ENCODE measurements around the gene ASXL3.

Gene ASXL3

GRCh38 chr18:33717339-33717738 lies 139.3 kb downstream of the ASXL3 start:
- DNase-seq (ENCODE audit: low spot score), result no peak

GRCh38 chr18:33720133-33720532 lies 142.1 kb downstream of the ASXL3 start:
- DNase-seq (ENCODE audit: low spot score), result no peak

- DNase-seq (ENCODE audit: low spot score), result no peak
Observed at GRCh38 chr18:33729556-33729955, 151.5 kb downstream of the ASXL3 start.

- DNase-seq (ENCODE audit: low spot score), result no peak
Observed at GRCh38 chr18:33733376-33733775, 155.4 kb downstream of the ASXL3 start.

- DNase-seq (ENCODE audit: low spot score), result no peak
Observed at GRCh38 chr18:33735428-33735827, 157.4 kb downstream of the ASXL3 start.

GRCh38 chr18:33741760-33742159 lies 163.7 kb downstream of the ASXL3 start:
- no peak for DNase-seq (ENCODE audit: low spot score)

- no peak for DNase-seq (ENCODE audit: low spot score)
Observed at GRCh38 chr18:33744032-33744697, 166.1 kb downstream of the ASXL3 start.

- no peak for DNase-seq (ENCODE audit: low spot score)
Observed at GRCh38 chr18:33745151-33745795, 167.3 kb downstream of the ASXL3 start.

- DNase-seq (ENCODE audit: low spot score), result no peak
Observed at GRCh38 chr18:33745871-33746545, 168.0 kb downstream of the ASXL3 start.

- no peak for DNase-seq (ENCODE audit: low spot score)
Observed at GRCh38 chr18:33749834-33750233, 171.8 kb downstream of the ASXL3 start.

GRCh38 chr18:33750366-33750765 lies 172.3 kb downstream of the ASXL3 start:
- DNase-seq (ENCODE audit: low spot score), result no peak

GRCh38 chr18:33751613-33752221 lies 173.7 kb downstream of the ASXL3 start:
- no peak for DNase-seq (ENCODE audit: low spot score)

GRCh38 chr18:33755391-33755790 lies 177.4 kb downstream of the ASXL3 start:
- DNase-seq (ENCODE audit: low spot score), result no peak

GRCh38 chr18:33755931-33756560 lies 178.0 kb downstream of the ASXL3 start:
- DNase-seq (ENCODE audit: low spot score), result no peak

GRCh38 chr18:33757037-33757436 lies 179.0 kb downstream of the ASXL3 start:
- no peak for DNase-seq (ENCODE audit: low spot score)

- DNase-seq (ENCODE audit: low spot score), result no peak
Observed at GRCh38 chr18:33761363-33761762, 183.3 kb downstream of the ASXL3 start.

- no peak for DNase-seq (ENCODE audit: low spot score)
Observed at GRCh38 chr18:33781429-33781828, 203.4 kb downstream of the ASXL3 start.
